ENCODE data around the gene LSM3. TPM values are rescaled to one million over a fixed set of nuclear protein-coding genes. Genes with fewer than 3 reads are reported as not detected.
A peak's percentile ranks its signal among the peaks of the same experiment; 100 is the strongest.

The LSM3 gene
- total RNA-seq, 2 donors from 2014 or later = 15.0 to 15.4 TPM

DNA sequence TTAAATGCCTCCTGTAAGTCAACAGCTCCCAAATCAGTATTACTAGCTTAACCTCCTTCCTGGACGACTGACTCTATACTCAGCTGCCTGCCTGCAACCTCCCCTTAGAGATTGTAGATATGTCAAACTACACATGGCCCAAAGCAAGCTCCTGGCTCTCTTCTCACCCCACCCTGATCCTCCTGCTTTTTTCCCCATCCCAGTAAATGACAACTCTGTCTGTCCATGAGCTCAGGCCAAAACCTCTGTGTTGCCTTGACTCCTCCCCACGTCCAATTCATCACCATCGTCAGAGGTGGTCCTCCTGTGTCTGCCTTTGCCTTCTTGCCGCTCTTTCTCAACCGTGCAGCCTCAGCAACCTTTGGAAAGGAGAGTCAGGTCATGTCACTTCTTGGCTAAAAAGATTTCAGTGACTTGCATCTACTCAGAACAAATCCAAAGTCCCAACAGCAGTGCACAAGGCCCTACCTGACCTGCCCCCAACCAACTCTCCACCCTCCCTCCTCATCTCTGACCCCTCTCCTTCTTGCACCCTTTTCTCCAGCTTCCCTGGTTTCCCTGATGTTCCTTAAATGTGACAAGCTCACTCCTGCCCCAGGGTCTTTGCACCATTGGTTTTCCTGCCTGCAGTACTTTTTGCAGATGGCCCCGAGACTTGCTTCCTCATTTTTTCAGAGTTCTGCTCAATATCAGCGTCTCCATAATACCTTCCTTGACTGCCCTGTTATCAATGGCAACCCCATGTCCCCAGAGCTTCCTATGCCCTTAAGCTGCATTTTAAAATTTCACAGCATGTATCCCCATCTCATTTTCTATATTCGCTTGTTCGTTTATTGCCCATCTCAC, 52.8 kb downstream of the LSM3 start:
- peaks cover 0 to 10% of the 10 kb centered on the region in 2 donors for H3K9me3 ChIP-seq
- no peak overlapping the region for H3K4me3 ChIP-seq
- TF ChIP-seq, protein P1, sequence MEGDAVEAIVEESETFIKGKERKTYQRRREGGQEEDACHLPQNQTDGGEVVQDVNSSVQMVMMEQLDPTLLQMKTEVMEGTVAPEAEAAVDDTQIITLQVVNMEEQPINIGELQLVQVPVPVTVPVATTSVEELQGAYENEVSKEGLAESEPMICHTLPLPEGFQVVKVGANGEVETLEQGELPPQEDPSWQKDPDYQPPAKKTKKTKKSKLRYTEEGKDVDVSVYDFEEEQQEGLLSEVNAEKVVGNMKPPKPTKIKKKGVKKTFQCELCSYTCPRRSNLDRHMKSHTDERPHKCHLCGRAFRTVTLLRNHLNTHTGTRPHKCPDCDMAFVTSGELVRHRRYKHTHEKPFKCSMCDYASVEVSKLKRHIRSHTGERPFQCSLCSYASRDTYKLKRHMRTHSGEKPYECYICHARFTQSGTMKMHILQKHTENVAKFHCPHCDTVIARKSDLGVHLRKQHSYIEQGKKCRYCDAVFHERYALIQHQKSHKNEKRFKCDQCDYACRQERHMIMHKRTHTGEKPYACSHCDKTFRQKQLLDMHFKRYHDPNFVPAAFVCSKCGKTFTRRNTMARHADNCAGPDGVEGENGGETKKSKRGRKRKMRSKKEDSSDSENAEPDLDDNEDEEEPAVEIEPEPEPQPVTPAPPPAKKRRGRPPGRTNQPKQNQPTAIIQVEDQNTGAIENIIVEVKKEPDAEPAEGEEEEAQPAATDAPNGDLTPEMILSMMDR (IDR thresholded peaks at IDR 0.05) = no peak
- H3K4me1 ChIP-seq = peaks cover 0 to 41% of the 10 kb centered on the region in 2 donors
- no peaks in the 10 kb centered on the region for H3K27me3 ChIP-seq
- H3K27ac ChIP-seq = peak overlapping the region; percentile 69 to 89
- DNase-seq (ENCODE audit: low spot score) = peak; percentile 23
- no peaks in the 10 kb centered on the region for H3K36me3 ChIP-seq

DNA sequence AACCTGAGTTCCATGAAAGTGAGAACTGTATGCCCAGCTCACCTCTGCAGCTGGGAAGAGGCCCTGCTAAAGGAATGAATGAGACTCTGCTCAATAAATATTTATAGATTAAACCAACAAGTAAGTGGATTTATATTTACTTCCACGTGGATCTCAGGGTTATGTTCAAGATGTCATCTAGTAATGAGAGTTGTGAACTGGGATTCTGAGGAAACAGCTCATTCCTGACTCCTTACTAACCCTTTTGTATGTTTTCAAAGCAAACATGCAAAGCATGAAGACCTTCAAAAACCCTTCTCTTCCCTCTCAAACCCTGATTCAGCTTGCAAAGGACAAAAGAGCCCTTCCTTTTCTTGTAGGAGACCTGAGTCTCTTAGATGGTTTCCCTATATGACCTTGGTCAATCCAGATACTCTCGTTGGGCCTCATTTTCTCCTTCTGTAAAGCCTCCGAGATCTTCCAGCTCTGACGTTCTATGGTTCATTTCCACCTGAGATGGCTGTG, 53.4 kb downstream of the LSM3 start:
- no peak overlapping the region for H3K4me3 ChIP-seq
- H3K27ac ChIP-seq = peak overlapping the region; percentile 69 to 89
- no peaks in the 10 kb centered on the region for H3K36me3 ChIP-seq
- no peaks in the 10 kb centered on the region for H3K27me3 ChIP-seq
- peaks cover 0 to 10% of the 10 kb centered on the region in 2 donors for H3K9me3 ChIP-seq
- peaks cover 0 to 41% of the 10 kb centered on the region in 2 donors for H3K4me1 ChIP-seq
- DNase-seq (ENCODE audit: low spot score) = no peak
- TF ChIP-seq, protein P1 (IDR thresholded peaks at IDR 0.05) = no peak

DNA sequence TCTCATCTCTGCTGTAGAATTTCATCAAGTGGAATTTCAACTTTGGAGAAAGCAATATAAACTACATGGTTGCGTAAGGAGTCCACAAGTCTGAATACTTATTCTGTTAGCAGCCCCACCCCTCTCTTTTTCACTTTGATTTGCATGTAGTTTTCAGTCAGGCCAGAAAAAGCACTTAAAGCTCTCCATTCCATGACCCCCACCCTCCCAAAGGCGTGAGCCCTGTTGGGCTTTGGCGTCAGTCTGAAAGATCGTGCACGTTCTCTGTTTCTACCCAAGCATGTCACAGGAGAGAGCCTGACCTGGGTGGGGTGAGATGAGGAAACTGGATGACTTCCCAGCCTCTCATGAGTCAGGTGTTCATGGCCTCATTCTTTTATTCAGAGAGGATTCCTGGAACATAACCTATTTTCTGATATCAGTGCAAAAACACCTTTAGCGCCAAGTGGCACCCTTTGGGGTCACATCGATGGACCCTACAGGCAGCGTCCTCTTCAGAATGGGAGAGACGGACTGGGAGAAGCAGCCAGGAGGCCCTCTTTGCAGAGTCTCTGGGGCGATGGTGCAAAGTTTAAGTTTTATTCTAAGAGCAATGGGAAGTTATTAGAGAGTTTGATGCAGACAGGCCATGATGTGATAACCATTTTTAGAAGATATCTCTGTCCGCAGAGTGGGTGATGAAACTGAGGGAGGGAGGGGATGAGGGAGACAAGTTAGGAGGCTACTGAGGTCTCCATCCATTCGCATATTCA, 55.8 kb downstream of the LSM3 start:
- Histone ChIP-seq H3K36me3 (no peaks in the 10 kb centered on the region), H3K27me3 (no peaks in the 10 kb centered on the region), H3K27ac (peak overlapping the region; percentile 75 to 95), H3K9me3 (peaks cover 0 to 10% of the 10 kb centered on the region in 2 donors), H3K4me1 (peaks cover 0 to 41% of the 10 kb centered on the region in 2 donors), H3K4me3 (no peak overlapping the region)
- TF ChIP-seq, protein P1 (IDR thresholded peaks at IDR 0.05) = no peak
- DNase-seq (ENCODE audit: low spot score) = peak; percentile 75

DNA sequence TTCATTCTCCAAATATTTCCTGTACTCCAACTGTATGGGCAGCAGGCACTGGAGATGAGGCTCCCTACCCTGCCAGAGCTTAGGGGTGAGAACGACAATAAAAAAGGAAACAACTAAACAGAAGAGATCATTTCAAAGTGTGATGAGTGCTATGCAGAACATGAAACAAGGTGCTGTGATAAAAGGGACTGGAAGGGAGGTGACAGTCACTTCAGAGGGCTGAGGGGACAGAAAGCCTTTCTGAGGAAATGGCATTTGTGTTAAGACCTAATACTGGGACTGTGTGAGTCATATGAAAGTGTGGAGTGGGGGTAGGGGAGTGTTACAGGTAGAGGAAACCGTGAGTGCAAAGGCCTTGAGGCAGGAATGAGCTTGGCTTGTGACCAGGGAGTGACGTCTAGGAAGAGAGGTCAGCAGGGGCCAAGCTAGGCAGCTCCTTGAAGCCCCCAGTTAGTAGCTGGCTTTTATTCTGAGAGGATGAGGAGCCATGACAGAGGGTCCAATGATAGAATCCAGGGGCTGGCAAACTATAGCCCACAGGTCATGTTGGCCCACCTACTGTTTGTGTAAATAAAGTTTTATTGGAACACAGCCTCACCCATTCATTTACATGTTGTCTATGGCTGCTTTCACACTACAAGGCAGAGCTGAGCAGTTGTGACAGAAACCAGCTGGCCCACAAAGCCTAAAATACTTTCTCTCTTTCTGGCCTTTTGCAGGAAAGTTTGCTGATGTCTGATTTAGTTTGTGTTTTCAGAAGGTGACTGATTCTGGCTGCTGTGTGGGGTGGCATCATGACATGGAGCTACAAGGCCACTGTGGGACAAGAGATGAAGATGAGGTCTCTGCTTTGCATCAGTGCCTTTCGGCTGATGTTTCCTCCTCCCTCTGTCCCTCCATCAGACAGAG, 56.6 kb downstream of the LSM3 start:
- no peaks in the 10 kb centered on the region for H3K27me3 ChIP-seq
- DNase-seq (ENCODE audit: low spot score) = peak; percentile 50
- H3K27ac ChIP-seq = peak overlapping the region; percentile 75 to 95
- H3K4me3 ChIP-seq = no peak overlapping the region
- peaks cover 0 to 41% of the 10 kb centered on the region in 2 donors for H3K4me1 ChIP-seq
- TF ChIP-seq, protein P1 (IDR thresholded peaks at IDR 0.05) = no peak
- peaks cover 0 to 10% of the 10 kb centered on the region in 2 donors for H3K9me3 ChIP-seq
- H3K36me3 ChIP-seq = no peaks in the 10 kb centered on the region

DNA sequence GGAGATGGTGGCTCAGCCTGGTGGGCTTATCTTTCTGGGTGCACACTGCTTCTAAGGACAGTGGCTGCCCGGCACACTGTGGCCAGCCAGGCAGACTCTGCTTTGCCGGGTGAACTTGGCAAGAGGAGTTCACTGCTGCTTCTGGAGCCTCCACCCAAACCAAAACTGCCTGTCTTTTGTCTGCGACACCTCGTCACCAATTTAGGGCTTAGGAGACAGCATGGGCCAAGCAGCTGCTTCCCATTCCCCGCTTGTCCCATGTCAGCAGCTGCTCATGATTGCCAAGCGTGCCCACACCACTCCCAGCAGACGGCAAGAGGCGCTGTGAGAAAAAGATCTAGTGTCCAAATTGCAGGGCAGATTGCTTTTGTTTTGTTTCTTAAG, 57.3 kb downstream of the LSM3 start:
- no peaks in the 10 kb centered on the region for H3K27me3 ChIP-seq
- no peak overlapping the region for H3K4me3 ChIP-seq
- DNase-seq (ENCODE audit: low spot score) = peak; percentile 74
- H3K36me3 ChIP-seq = no peaks in the 10 kb centered on the region
- peaks cover 0 to 10% of the 10 kb centered on the region in 2 donors for H3K9me3 ChIP-seq
- H3K27ac ChIP-seq = peak overlapping the region; percentile 75 to 95
- TF ChIP-seq, protein P1 (IDR thresholded peaks at IDR 0.05) = peak in 1 of 2 donors; percentile 29
- peaks cover 0 to 39% of the 10 kb centered on the region in 2 donors for H3K4me1 ChIP-seq

Measured in right atrium auricular region (tissue), 2 donors.